Breast epithelium (tissue), 4 donors: ENCODE data around the gene WDR7. TPM values are rescaled to one million over a fixed set of nuclear protein-coding genes. Genes with fewer than 3 reads are reported as not detected.

Experiments used
- DNase-seq, 2 donors: peaks; one replicate each; pipeline ENCODE4 v3.0.0-alpha.2; 2019; ENCODE audit warnings: low spot score in 2 of 2
- H3K27ac ChIP-seq, 2 donors: fragments of 200-600 bp; sonication (generic) in 1 of 2; one replicate each; pipeline ENCODE4 v1.5.1; 2016 to 2019; ENCODE audit warnings: mild to moderate bottlenecking in 1 of 2
- H3K27me3 ChIP-seq, 2 donors: fragments of 200-600 bp; sonication (generic) in 1 of 2; one replicate each; pipeline versions ENCODE4 v1.5.1 to v1.6.0; 2017 to 2019; ENCODE audit warnings: control low read depth in 1 of 2, mild to moderate bottlenecking in 1 of 2
- H3K36me3 ChIP-seq: fragments of 200-600 bp; one replicate; pipeline ENCODE4 v1.5.1; 2019
- H3K4me1 ChIP-seq, 2 donors: fragments of 200-600 bp; sonication (generic); one replicate each; pipeline ENCODE4 v1.5.1; 2016 to 2019; ENCODE audit warnings: control low read depth in 1 of 2
- H3K4me3 ChIP-seq, 3 donors: fragments of 200-600 bp; sonication (generic); 1 replicate in 2 of 3; 2 replicates in 1 of 3; pipeline ENCODE4 v1.5.1; 2016 to 2019; ENCODE audit warnings: mild to moderate bottlenecking in 3 of 3, moderate library complexity in 2 of 3
- H3K9me3 ChIP-seq, 2 donors: fragments of 200-600 bp; sonication (generic) in 1 of 2; one replicate each; pipeline ENCODE4 v1.5.1; 2016 to 2019; ENCODE audit warnings: control low read depth in 1 of 2
- CTCF ChIP-seq, 3 donors: fragments of 450-650 bp; IDR thresholded peaks; one replicate each; pipeline ENCODE4 v1.5.1; 2016 to 2017; ENCODE audit warnings: antibody characterized with exemption in 3 of 3, mild to moderate bottlenecking in 3 of 3, moderate library complexity in 3 of 3
- POLR2A ChIP-seq: fragments of 450-650 bp; IDR thresholded peaks from one replicate; pipeline ENCODE4 v1.6.1; 2016; ENCODE audit warnings: antibody characterized with exemption, mild to moderate bottlenecking, moderate library complexity
- POLR2AphosphoS5 ChIP-seq, 3 donors: sonication (generic); formaldehyde crosslinking; IDR thresholded peaks; one replicate each; pipeline ENCODE4 v1.6.1; 2017; ENCODE audit warnings: antibody characterized with exemption in 3 of 3
- intact Hi-C: fragments of 100-400 bp; cut with DNase I; formaldehyde crosslinking; loops from one replicate; pipeline ENCODE4 v1.15.1; 2023; ENCODE audit warnings: low total_unique reads
- total RNA-seq, 3 donors: library from RNA; depleted of rRNA; stranded (reverse); fragments of >200 nt; gene quantifications; one replicate each; pipeline ENCODE4 v1.1.0, GENCODE V29; 2016

Gene WDR7
- total RNA-seq, 3 donors from 2014 or later = 28.3 to 32.6 (median 31.1) TPM

- no peak overlapping the region for H3K27ac ChIP-seq
- H3K27me3 ChIP-seq = peaks cover 0 to 9% of the 10 kb centered on the region in 2 donors
- TF ChIP-seq CTCF (IDR thresholded peaks at IDR 0.05) = no peak
- no peak for TF ChIP-seq POLR2A
- no peak for TF ChIP-seq POLR2AphosphoS5 (IDR thresholded peaks at IDR 0.05)
- H3K36me3 ChIP-seq = no peaks in the 10 kb centered on the region
- DNase-seq = no peak
- H3K4me1 ChIP-seq = no peaks in the 10 kb centered on the region
- no peak overlapping the region for H3K4me3 ChIP-seq
- intact Hi-C loops = loop anchor here (1.0 kb wide), 1 partner anchor 16 kb away; no protein-coding TSS in a partner anchor
- H3K9me3 ChIP-seq = no peaks in the 10 kb centered on the region
Observed at GRCh38 chr18:57081899-57082298, 430.7 kb downstream of the WDR7 start.

- intact Hi-C loops = no loop called here
- no peak for TF ChIP-seq POLR2AphosphoS5 (IDR thresholded peaks at IDR 0.05)
- no peak for TF ChIP-seq CTCF (IDR thresholded peaks at IDR 0.05)
- no peak for TF ChIP-seq POLR2A
Observed at GRCh38 chr18:57083485-57083884, 432.3 kb downstream of the WDR7 start.

GRCh38 chr18:57084331-57085271 lies 433.4 kb downstream of the WDR7 start:
- intact Hi-C loops = no loop called here
- no peaks in the 10 kb centered on the region for H3K4me1 ChIP-seq
- H3K27me3 ChIP-seq = peaks cover 0 to 7% of the 10 kb centered on the region in 2 donors
- no peak for DNase-seq
- no peak for TF ChIP-seq POLR2A
- no peak for TF ChIP-seq CTCF (IDR thresholded peaks at IDR 0.05)
- no peak for TF ChIP-seq POLR2AphosphoS5 (IDR thresholded peaks at IDR 0.05)
- no peaks in the 10 kb centered on the region for H3K36me3 ChIP-seq
- H3K27ac ChIP-seq = no peak overlapping the region
- H3K9me3 ChIP-seq = no peaks in the 10 kb centered on the region
- H3K4me3 ChIP-seq = no peak overlapping the region

More at GRCh38 chr18:57083485-57083884, 432.3 kb downstream of the WDR7 start:
- Histone ChIP-seq H3K27ac (no peak overlapping the region), H3K9me3 (no peaks in the 10 kb centered on the region), H3K27me3 (peaks cover 0 to 7% of the 10 kb centered on the region in 2 donors), H3K4me1 (no peaks in the 10 kb centered on the region), H3K4me3 (no peak overlapping the region), H3K36me3 (no peaks in the 10 kb centered on the region)
- no peak for DNase-seq

DNA sequence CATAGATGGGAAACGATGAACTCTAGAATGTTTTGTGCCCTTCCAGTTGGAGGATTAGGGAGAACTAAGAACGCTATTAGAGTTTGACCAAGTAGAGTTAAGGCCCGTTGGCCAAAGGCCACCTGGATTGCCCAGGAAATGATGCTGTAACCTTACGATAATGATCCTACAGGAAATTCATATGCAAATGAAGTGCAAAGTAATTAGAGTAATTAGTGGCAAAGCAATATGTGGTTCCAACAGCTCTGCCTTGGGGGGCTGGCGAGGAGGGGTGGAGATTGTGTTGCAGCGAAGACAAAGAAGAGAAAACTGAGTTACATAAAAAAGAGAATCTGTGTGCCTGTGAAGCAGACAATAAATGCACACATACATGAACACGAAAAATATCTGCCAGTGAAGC lies 434.2 kb downstream of the WDR7 start:
- peaks cover 0 to 7% of the 10 kb centered on the region in 2 donors for H3K27me3 ChIP-seq
- TF ChIP-seq POLR2A = no peak
- no peak for TF ChIP-seq POLR2AphosphoS5 (IDR thresholded peaks at IDR 0.05)
- TF ChIP-seq CTCF (IDR thresholded peaks at IDR 0.05) = no peak

DNA sequence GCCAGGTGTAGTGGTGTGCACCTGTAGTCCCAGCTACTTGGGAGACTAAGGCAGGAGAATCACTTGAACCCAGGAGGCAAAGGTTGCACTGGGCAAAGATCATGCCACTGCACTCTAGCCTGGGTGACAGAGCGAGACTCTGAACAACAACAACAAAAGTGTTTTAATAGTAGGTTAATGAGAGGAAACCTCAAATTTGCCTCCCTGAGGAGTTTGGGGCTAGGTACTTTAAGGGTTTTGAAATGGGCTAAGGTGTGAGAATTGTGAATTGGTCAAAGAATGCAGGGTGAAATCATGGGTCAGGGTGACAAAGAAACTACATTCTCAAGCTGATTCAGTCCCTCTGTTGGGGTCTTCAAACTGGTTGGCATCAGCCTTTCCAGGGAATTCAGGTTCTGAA lies 435.0 kb downstream of the WDR7 start:
- Histone ChIP-seq H3K27ac (no peak overlapping the region), H3K36me3 (no peaks in the 10 kb centered on the region), H3K4me3 (no peak overlapping the region), H3K4me1 (no peaks in the 10 kb centered on the region), H3K9me3 (no peaks in the 10 kb centered on the region), H3K27me3 (peaks cover 0 to 7% of the 10 kb centered on the region in 2 donors)
- TF ChIP-seq CTCF (IDR thresholded peaks at IDR 0.05) (no peak), POLR2AphosphoS5 (IDR thresholded peaks at IDR 0.05) (no peak), POLR2A (no peak)
- DNase-seq = no peak
- intact Hi-C loops = no loop called here

More for the DNA sequence above, 434.2 kb downstream of the WDR7 start:
- H3K4me3 ChIP-seq = no peak overlapping the region
- H3K9me3 ChIP-seq = no peaks in the 10 kb centered on the region
- no peak for DNase-seq
- intact Hi-C loops = no loop called here
- no peak overlapping the region for H3K27ac ChIP-seq
- no peaks in the 10 kb centered on the region for H3K36me3 ChIP-seq
- H3K4me1 ChIP-seq = no peaks in the 10 kb centered on the region
